OCI-M2 (cell line): Measurements from ENCODE around the gene CRIP3.

Experiments
- DNase-seq: peaks from one replicate; lab custom pipeline; 2025; ENCODE audit not compliant: unreplicated experiment; lab: John Stamatoyannopoulos, UW

CRIP3 gene

GRCh38 chr6:43274916-43275597, 33.6 kb downstream of the CRIP3 start:
- no peak for DNase-seq

- no peak for DNase-seq
Observed at GRCh38 chr6:43274127-43274915, 34.3 kb downstream of the CRIP3 start.

GRCh38 chr6:43273707-43274106, 34.9 kb downstream of the CRIP3 start:
- no peak for DNase-seq

- DNase-seq, result no peak
Observed at GRCh38 chr6:43271944-43272343, 36.7 kb downstream of the CRIP3 start.

GRCh38 chr6:43271103-43271815, 37.4 kb downstream of the CRIP3 start:
- no peak for DNase-seq

- DNase-seq, result no peak
Observed at GRCh38 chr6:43269273-43270007, 39.2 kb downstream of the CRIP3 start.

GRCh38 chr6:43268782-43269272, 39.8 kb downstream of the CRIP3 start:
- DNase-seq, result no peak

GRCh38 chr6:43268355-43268700, 40.3 kb downstream of the CRIP3 start:
- DNase-seq, result no peak

GRCh38 chr6:43267619-43268354, 40.8 kb downstream of the CRIP3 start:
- no peak for DNase-seq

- DNase-seq, result no peak
Observed at GRCh38 chr6:43265564-43265963, 43.1 kb downstream of the CRIP3 start.

- DNase-seq, result no peak
Observed at GRCh38 chr6:43264599-43265145, 44.0 kb downstream of the CRIP3 start.

GRCh38 chr6:43263314-43264178, 45.1 kb downstream of the CRIP3 start:
- no peak for DNase-seq

- DNase-seq, result no peak
Observed at GRCh38 chr6:43262780-43263313, 45.8 kb downstream of the CRIP3 start.

- no peak for DNase-seq
Observed at GRCh38 chr6:43262000-43262779, 46.4 kb downstream of the CRIP3 start.

- DNase-seq, result no peak
Observed at GRCh38 chr6:43261198-43261597, 47.4 kb downstream of the CRIP3 start.

- DNase-seq, result no peak
Observed at GRCh38 chr6:43260791-43261190, 47.8 kb downstream of the CRIP3 start.

- DNase-seq, result no peak
Observed at GRCh38 chr6:43258807-43259686, 49.6 kb downstream of the CRIP3 start.
